Coronary artery (tissue), 2 donors: ENCODE measurements around the gene DGCR2.
"Not testable (repeated sequence)": the region's sequence is repeated elsewhere in the genome, so short reads cannot be mapped to it uniquely, and the experiment has no call there.

Source experiments
- DNase-seq: peaks from one replicate; pipeline ENCODE4 v3.0.0-alpha.2; 2017; ENCODE audit warnings: low spot score
- H3K27ac ChIP-seq, 2 donors: fragments of 200-600 bp; sonication (generic); one replicate each; pipeline ENCODE4 v1.5.1; 2016 to 2019
- H3K4me3 ChIP-seq: fragments of 200-600 bp; sonication (generic); 2 replicates; pipeline ENCODE4 v1.5.1; 2016; ENCODE audit warnings: mild to moderate bottlenecking, moderate library complexity
- TF ChIP-seq, protein P1 (sequence below): fragments of 200-600 bp; sonication (generic); IDR thresholded peaks from one replicate; pipeline ENCODE4 v1.5.1; 2019; ENCODE audit warnings: antibody characterized with exemption

Gene DGCR2

DNA sequence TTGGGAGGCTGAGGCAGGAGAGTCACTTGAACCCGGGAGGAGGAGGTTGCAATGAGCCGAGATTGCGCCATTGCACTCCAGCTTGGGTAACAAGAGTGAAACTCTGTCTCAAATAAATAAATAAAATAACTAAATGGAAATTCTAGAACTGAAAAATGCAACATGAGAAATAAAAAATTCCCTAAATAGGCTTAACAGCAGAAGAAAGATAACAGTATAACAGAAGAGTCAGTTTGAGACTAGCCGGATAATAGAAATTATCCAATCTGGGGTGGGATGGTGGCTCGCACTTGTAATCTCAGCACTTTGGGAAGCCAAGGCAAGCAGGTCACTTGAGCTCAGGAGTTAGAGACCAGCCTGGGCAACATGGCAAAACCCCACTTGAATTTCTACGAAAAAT is 42.2 kb upstream of the DGCR2 start:
- DNase-seq = no peak
- TF ChIP-seq, protein P1, sequence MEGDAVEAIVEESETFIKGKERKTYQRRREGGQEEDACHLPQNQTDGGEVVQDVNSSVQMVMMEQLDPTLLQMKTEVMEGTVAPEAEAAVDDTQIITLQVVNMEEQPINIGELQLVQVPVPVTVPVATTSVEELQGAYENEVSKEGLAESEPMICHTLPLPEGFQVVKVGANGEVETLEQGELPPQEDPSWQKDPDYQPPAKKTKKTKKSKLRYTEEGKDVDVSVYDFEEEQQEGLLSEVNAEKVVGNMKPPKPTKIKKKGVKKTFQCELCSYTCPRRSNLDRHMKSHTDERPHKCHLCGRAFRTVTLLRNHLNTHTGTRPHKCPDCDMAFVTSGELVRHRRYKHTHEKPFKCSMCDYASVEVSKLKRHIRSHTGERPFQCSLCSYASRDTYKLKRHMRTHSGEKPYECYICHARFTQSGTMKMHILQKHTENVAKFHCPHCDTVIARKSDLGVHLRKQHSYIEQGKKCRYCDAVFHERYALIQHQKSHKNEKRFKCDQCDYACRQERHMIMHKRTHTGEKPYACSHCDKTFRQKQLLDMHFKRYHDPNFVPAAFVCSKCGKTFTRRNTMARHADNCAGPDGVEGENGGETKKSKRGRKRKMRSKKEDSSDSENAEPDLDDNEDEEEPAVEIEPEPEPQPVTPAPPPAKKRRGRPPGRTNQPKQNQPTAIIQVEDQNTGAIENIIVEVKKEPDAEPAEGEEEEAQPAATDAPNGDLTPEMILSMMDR = no peak
- H3K27ac ChIP-seq = no peak overlapping the region
- no peak overlapping the region for H3K4me3 ChIP-seq

DNA sequence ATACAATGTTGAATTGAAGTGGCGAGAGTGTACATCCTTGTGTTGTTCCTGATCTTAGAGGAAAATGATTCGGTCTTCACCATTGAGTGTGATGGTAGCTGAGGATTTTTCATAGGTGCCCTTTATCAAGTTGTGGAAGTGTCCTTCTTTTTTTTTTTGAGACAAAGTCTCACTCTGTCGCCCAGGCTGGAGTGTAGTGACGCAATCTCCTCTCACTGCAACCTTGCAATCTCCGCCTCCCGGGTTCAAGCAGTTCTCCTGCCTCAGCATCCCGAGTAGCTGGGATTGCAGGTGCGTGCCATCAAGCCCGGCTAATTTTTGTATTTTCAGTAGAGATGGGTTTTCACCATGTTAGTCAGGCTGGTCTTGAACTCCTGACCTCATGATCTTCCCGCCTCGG is 36.4 kb upstream of the DGCR2 start:
- H3K27ac ChIP-seq, DNase-seq, H3K4me3 ChIP-seq: not testable (repeated sequence)

DNA sequence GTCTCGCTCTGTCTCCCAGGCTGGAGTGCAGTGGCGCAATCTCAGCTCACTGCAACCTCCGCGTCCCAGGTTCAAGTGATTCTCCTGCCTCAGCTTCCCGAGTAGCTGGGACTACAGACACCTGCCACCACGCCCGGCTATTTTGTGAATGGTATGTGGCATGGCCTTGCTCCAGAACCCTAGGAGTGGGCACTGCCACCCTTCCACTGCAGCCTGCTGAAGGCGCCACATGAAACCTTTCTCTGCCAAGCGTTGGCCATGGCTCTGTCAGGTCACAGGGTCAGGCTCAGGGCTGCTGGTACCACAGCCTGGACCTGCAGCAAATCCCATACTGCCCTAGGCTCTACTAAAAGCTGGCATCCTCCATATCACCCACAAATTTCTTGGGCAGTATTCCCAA is 33.9 kb upstream of the DGCR2 start:
- not testable (repeated sequence) for H3K27ac ChIP-seq, H3K4me3 ChIP-seq
- DNase-seq = peak; percentile 61

DNA sequence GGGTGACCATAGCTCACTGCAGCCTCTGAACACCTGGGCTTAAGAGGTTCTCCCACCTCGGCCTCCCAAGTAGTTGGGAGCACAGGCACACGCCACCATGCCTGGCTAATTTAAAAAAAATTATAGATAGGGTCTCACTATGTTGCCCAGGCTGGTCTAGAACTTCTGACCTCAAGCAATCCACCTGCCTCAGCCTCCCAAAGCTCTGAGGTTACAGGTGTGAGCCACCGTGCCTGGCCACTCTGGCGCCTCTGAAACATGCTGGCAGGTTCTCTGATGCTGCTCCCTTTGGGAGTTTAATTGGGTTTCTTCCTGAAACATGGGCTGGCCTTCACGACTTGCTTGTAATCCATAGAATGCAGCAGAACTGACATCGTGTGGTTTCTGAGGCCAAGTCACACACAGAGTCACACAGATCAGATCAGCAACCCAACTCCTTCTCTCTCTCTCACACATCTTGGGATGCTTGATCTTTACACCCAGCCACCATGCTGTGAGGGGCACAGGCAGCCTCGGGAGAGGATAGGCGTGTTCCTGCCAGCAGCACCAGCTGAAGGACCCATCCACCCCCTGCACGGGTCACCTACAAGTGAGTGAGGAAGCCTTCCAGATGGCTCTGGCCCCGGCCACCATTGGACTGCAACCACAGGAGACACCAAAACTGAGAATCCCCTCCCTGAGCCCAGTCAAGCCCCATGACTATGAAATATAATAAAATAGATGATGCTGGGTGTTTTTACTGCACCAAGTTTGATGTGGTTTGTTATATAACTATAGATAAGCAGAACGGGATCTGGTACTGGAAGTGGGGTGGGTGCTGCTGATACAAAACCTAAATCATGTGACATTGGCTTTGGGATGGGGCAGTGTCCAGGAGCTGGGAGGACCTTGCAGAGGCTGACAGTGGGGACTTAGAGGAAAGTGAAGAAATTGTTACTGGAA is 31.0 kb upstream of the DGCR2 start:
- Histone ChIP-seq H3K27ac (no peak overlapping the region), H3K4me3 (no peak overlapping the region)
- TF ChIP-seq, protein P1 = no peak
- DNase-seq = no peak

DNA sequence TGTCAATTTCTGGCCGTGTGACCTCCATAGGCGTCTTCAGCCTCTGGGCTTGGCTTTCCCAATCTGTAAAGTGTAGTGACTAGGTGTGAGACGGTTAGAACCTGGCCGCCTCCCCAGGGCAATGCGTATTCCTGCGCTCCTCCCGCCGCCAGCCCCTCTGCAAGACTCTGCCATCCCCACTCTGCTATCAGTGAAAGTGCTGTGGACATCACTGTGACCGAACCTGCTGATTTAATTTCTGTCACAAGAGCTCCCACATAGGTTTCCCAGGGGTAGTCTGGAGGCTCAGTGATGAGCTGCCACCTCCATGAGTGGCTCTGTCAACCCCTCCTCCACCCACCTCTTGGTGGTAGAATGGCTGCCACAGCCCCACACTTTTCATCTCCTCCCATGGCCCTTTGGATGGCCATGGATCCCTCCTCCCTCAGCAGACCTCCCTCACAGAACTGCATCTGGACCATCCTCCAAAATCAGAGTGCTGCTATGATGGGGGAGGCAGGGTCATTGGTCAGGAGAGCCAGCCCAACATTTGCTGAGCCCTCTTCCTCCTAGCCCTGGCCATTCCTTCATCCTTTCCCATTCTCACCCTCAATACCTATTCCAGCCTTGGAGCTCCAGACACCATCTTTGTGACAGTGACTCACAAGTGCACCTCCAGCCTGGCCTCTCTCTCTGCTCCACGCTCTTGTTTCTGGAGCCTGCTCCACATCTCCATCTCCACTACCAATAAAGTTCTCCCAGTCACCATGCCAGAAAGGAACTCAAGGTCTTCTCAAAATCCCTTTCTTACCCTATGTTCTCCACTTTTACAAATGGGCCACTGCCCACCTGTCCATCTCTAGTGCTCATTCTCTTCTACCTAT is 29.3 kb upstream of the DGCR2 start:
- TF ChIP-seq, protein P1 = no peak
- no peak overlapping the region for H3K27ac ChIP-seq
- no peak overlapping the region for H3K4me3 ChIP-seq
- no peak for DNase-seq

DNA sequence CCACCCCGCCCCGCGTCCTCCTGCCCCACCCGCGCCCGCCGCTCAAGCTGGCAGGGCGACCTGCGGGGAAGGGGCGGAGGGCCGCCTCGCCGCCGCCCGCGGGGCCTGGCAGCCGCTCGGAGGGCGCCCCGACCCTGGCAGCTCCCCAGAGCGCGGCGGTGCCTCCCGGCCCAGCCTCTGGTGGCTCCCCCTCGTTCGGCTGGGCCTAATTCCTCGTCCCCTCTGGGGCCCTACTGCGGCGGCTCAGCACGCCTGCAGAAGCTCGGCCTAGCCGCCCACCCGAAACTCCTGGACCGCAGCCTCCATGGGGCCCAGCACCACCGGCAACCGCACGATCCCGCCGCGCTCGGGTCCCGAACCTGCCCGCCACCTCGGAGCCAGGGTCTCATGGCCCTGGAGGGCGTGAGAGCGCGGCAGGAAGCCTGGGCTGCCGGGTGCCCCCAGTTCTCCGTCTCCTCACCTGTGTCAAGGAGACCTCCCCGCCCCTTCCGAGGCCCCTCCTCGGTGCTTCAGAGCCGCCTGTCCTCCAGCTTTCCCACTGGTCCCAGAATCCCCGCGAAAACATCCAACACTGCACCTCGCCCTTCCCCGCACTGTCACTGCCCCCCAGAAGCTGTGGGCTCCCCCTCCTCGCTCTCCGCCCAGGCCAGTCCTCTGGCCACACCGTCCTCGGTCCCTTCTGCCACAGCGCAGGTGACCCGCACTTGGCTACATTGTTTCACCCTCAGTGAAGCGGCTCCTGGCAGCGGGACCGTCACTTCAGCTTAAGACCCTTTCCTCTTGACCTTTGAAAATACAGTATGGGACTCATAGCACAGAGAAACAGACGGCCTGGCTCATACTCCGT is 28.5 kb upstream of the DGCR2 start:
- DNase-seq = no peak
- Histone ChIP-seq H3K4me3 (peak overlapping the region; percentile 61), H3K27ac (no peak overlapping the region)
- TF ChIP-seq, protein P1 = no peak

DNA sequence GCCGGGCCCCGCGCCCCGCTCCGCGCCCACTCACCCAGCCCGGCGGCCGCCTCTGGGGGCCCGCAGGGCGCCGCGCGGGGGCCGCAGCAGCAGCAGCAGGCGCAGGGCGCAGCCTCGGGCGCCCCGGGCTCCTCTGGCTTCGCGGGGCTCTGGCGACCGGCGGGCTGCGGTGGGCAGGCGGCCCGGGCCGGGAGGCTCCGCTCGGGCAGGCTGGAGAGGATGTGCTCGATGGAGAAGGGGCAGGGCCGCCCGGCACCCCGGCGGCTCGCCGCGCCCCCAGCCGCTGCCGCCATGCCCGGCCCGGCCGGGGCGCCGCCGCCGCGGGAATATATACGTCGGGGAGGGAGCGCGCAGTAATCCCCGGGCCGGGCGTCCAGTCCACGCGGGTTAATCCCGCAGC is 27.8 kb upstream of the DGCR2 start, which contains the start of gene GSC2:
Gene GSC2 (minus strand): TSS at position 302 of the 400 bp plus-strand sequence. CDS start 9 bp downstream, at position 293.
- TF ChIP-seq, protein P1 = no peak
- Histone ChIP-seq H3K27ac (no peak within 1 kb of the TSS), H3K4me3 (peak within 1 kb of the TSS; percentile 61)
- no peak for DNase-seq
